ENCODE data around the gene DIRAS1.

DNA sequence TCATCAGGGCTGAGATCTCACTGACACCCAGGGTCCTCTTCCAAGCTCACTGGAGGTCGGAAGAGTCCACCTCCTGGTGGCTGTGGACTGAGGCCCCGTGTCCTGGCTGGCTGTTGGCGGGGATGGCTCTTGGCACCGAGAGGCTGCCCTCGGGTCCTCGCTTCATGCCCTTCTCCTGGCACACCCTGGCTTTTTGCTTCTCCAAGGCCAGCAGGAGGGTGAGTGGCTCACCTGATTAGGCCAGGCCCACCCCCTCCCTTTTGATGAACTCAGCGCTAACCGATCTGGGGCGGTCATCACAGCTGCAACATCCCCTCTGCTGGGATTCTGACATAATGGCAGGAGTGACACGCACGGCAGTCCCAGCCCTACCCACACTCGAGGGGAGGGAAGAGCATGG, 14.2 kb upstream of the DIRAS1 start:
- TF ChIP-seq, protein P1, sequence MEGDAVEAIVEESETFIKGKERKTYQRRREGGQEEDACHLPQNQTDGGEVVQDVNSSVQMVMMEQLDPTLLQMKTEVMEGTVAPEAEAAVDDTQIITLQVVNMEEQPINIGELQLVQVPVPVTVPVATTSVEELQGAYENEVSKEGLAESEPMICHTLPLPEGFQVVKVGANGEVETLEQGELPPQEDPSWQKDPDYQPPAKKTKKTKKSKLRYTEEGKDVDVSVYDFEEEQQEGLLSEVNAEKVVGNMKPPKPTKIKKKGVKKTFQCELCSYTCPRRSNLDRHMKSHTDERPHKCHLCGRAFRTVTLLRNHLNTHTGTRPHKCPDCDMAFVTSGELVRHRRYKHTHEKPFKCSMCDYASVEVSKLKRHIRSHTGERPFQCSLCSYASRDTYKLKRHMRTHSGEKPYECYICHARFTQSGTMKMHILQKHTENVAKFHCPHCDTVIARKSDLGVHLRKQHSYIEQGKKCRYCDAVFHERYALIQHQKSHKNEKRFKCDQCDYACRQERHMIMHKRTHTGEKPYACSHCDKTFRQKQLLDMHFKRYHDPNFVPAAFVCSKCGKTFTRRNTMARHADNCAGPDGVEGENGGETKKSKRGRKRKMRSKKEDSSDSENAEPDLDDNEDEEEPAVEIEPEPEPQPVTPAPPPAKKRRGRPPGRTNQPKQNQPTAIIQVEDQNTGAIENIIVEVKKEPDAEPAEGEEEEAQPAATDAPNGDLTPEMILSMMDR (IDR thresholded peaks at IDR 0.05), result no peak
- no peak for TF ChIP-seq POLR2A (IDR thresholded peaks at IDR 0.05)

All from testis (tissue), 2 donors.